Suppressor macrophage treated with lipopolysaccharide for 1 hour (primary cell): ENCODE measurements around the gene NXN.

Experiments
- DNase-seq, 3 donors: peaks; one replicate each; pipeline ENCODE4 v3.0.0-alpha.2; 2020 to 2022

The NXN gene

GRCh38 chr17:979539-980405 is at the start of gene NXN:
Gene NXN, minus strand, starts transcription at chr17:979776.
- DNase-seq = peak; percentile 73 to 95 (median 89)

- no peak for DNase-seq
Measured at GRCh38 chr17:1027044-1027443, 47.5 kb upstream of the NXN start.

- no peak for DNase-seq
Measured at GRCh38 chr17:1026599-1026975, 47.0 kb upstream of the NXN start.

- no peak for DNase-seq
Measured at GRCh38 chr17:1025733-1026598, 46.4 kb upstream of the NXN start.

GRCh38 chr17:1024076-1024475 is 44.5 kb upstream of the NXN start:
- no peak for DNase-seq

GRCh38 chr17:1022278-1023024 is 42.9 kb upstream of the NXN start:
- DNase-seq = no peak

- no peak for DNase-seq
Measured at GRCh38 chr17:1021147-1021546, 41.6 kb upstream of the NXN start.

GRCh38 chr17:1019451-1019850 is 39.9 kb upstream of the NXN start:
- DNase-seq = no peak

- no peak for DNase-seq
Measured at GRCh38 chr17:1018547-1018946, 39.0 kb upstream of the NXN start.

GRCh38 chr17:1013729-1014090 is 34.1 kb upstream of the NXN start:
- no peak for DNase-seq

- no peak for DNase-seq
Measured at GRCh38 chr17:1012823-1013728, 33.5 kb upstream of the NXN start.

GRCh38 chr17:1011760-1012735 is 32.5 kb upstream of the NXN start:
- DNase-seq = no peak

GRCh38 chr17:1011138-1011537 is 31.6 kb upstream of the NXN start:
- no peak for DNase-seq

GRCh38 chr17:1010586-1010985 is 31.0 kb upstream of the NXN start:
- no peak for DNase-seq

- no peak for DNase-seq
Measured at GRCh38 chr17:1010086-1010450, 30.5 kb upstream of the NXN start.

- DNase-seq = no peak
Measured at GRCh38 chr17:1009229-1010085, 29.9 kb upstream of the NXN start.

GRCh38 chr17:1008008-1008761 is 28.6 kb upstream of the NXN start:
- DNase-seq = no peak

GRCh38 chr17:1007310-1008007 is 27.9 kb upstream of the NXN start:
- no peak for DNase-seq

GRCh38 chr17:1006054-1006453 is 26.5 kb upstream of the NXN start:
- no peak for DNase-seq
